ENCODE results near the gene CTNNA3. TPM values are rescaled to one million over a fixed set of nuclear protein-coding genes. Genes with fewer than 3 reads are reported as not detected.

CTNNA3 gene
- total and polyA plus RNA-seq, 12 donors = 0.03 to 14.4 (median 0.47) TPM; not detected in 1

GRCh38 chr10:66837335-66837734 is 858.7 kb downstream of the CTNNA3 start:
- no peak overlapping the region for H3K4me3 ChIP-seq
- no peaks in the 10 kb centered on the region for H3K9me3 ChIP-seq (replicated peaks in 1 of 3)
- intact Hi-C loops (cut with DNase I) = no loop called here
- no peak overlapping the region for H3K27ac ChIP-seq
- DNase-seq = no peak
- H3K27me3 ChIP-seq = no peaks in the 10 kb centered on the region
- no peak for TF ChIP-seq POLR2A (IDR thresholded peaks at IDR 0.05)
- TF ChIP-seq, protein P1, sequence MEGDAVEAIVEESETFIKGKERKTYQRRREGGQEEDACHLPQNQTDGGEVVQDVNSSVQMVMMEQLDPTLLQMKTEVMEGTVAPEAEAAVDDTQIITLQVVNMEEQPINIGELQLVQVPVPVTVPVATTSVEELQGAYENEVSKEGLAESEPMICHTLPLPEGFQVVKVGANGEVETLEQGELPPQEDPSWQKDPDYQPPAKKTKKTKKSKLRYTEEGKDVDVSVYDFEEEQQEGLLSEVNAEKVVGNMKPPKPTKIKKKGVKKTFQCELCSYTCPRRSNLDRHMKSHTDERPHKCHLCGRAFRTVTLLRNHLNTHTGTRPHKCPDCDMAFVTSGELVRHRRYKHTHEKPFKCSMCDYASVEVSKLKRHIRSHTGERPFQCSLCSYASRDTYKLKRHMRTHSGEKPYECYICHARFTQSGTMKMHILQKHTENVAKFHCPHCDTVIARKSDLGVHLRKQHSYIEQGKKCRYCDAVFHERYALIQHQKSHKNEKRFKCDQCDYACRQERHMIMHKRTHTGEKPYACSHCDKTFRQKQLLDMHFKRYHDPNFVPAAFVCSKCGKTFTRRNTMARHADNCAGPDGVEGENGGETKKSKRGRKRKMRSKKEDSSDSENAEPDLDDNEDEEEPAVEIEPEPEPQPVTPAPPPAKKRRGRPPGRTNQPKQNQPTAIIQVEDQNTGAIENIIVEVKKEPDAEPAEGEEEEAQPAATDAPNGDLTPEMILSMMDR (IDR thresholded peaks at IDR 0.05) = no peak
- H3K36me3 ChIP-seq (replicated peaks in 1 of 2) = no peaks in the 10 kb centered on the region
- WGBS, 4 donors = 38 to 52% (median 40%) methylated on average over 2 of the region's 2 CpGs
- H3K4me1 ChIP-seq (replicated peaks in 1 of 2) = no peaks in the 10 kb centered on the region

DNA sequence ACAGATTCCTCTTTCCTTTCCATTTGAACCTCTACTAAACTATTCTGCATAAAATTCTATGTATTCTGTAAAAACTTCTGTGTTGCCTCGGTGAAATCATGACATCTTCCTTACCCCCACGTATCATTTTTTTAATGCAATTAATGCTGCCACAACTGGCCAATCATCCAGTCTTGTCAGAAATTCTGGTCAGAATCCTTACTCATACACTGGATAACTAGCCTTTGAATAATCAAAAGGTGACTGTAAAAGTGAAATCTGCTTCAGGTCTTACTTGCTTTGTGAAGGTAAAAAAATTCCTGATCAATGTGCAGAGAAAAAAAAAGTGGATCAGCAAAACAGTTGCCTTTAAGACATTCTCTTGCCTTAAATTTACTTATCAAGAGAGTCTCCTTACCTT is 859.2 kb downstream of the CTNNA3 start:
- intact Hi-C loops (cut with DNase I) = no loop called here
- no peaks in the 10 kb centered on the region for H3K4me1 ChIP-seq (replicated peaks in 1 of 2)
- H3K36me3 ChIP-seq (replicated peaks in 1 of 2) = no peaks in the 10 kb centered on the region
- no peaks in the 10 kb centered on the region for H3K9me3 ChIP-seq (replicated peaks in 1 of 3)
- H3K27ac ChIP-seq = no peak overlapping the region
- H3K27me3 ChIP-seq = no peaks in the 10 kb centered on the region
- no peak for DNase-seq
- no peak overlapping the region for H3K4me3 ChIP-seq
- WGBS, 4 donors = 74 to 82% (median 78%) methylated on average over 2 of the region's 2 CpGs
- TF ChIP-seq, protein P1 (IDR thresholded peaks at IDR 0.05) = no peak
- no peak for TF ChIP-seq POLR2A (IDR thresholded peaks at IDR 0.05)

DNA sequence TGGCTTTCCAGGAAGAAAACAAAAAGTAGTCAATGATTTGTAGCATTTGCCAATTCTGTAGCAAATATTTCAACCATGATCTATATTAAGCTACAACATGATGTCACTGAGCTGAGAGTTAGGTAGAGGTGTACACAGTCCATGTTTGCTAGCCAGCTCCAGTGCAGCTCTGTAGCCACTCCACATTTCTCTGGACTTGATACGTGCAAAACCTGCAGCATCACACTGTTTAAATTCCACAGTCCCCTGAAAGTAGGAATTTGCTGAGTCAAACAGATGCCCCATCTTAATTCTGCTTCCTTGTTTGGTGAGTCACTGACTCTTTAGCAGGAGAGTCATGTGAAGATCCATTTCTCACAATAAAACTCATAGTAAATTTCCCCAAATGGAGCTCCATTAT is 859.9 kb downstream of the CTNNA3 start:
- 74 to 93% (median 80%) methylated on average over 1 of the region's 1 CpG for WGBS, 4 donors
- H3K4me1 ChIP-seq (replicated peaks in 1 of 2) = no peaks in the 10 kb centered on the region
- H3K27me3 ChIP-seq = no peaks in the 10 kb centered on the region
- H3K36me3 ChIP-seq (replicated peaks in 1 of 2) = no peaks in the 10 kb centered on the region
- no peak overlapping the region for H3K27ac ChIP-seq
- no peak overlapping the region for H3K4me3 ChIP-seq
- TF ChIP-seq POLR2A (IDR thresholded peaks at IDR 0.05) = no peak
- TF ChIP-seq, protein P1 (IDR thresholded peaks at IDR 0.05) = no peak
- DNase-seq = no peak
- intact Hi-C loops (cut with DNase I) = no loop called here
- no peaks in the 10 kb centered on the region for H3K9me3 ChIP-seq (replicated peaks in 1 of 3)

GRCh38 chr10:66835400-66835799 is 860.6 kb downstream of the CTNNA3 start:
- no peaks in the 10 kb centered on the region for H3K36me3 ChIP-seq (replicated peaks in 1 of 2)
- H3K9me3 ChIP-seq (replicated peaks in 1 of 3) = no peaks in the 10 kb centered on the region
- no peak overlapping the region for H3K4me3 ChIP-seq
- DNase-seq = no peak
- intact Hi-C loops (cut with DNase I) = no loop called here
- H3K27me3 ChIP-seq = no peaks in the 10 kb centered on the region
- H3K4me1 ChIP-seq (replicated peaks in 1 of 2) = no peaks in the 10 kb centered on the region
- no peak for TF ChIP-seq POLR2A (IDR thresholded peaks at IDR 0.05)
- TF ChIP-seq, protein P1 (IDR thresholded peaks at IDR 0.05) = no peak
- no peak overlapping the region for H3K27ac ChIP-seq
